T-helper 1 cell (primary cell): ENCODE results near the gene BICC1.

Experiments used
- DNase-seq, 5 donors: peaks; one replicate each; pipeline ENCODE4 v3.0.0-alpha.2; 2012 to 2020

The BICC1 gene

DNA sequence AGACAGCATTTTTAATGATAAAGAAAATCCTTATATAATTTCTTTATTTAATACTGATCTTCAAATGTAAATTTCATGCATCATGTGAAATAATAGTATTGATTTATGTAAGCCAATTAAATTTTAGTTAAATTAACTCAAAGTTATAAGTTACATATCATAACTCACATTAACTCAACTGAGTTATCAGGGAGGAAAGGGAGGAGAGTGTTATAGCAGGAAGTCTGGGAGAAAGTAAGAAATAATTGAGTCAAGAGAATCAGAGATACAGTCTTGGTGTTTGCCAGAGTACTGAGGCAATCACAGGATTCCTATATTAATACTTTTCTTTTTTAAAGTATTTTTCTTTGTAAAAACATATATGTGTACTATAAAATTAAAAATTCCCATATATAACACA, 4.0 kb downstream of the BICC1 start:
- no peak for DNase-seq

DNA sequence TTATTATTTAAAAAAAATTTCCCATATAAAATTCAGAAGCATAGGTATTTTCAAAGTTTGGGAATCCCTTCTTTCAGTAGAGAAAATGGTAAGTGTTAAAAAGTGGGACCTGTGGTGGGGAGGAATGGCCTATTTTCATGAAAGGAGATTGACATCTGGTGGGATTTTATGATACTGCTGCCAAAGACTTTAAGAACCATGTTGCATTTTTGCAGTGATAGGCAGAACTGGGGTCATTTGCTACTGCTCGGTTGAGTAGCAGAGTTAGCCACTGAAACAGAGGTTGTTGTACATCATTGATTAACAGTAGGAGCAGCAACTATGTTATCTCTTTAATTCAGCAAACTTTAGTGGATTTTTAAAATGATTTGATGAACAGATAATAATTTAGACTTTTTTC, 4.4 kb downstream of the BICC1 start:
- DNase-seq = no peak

DNA sequence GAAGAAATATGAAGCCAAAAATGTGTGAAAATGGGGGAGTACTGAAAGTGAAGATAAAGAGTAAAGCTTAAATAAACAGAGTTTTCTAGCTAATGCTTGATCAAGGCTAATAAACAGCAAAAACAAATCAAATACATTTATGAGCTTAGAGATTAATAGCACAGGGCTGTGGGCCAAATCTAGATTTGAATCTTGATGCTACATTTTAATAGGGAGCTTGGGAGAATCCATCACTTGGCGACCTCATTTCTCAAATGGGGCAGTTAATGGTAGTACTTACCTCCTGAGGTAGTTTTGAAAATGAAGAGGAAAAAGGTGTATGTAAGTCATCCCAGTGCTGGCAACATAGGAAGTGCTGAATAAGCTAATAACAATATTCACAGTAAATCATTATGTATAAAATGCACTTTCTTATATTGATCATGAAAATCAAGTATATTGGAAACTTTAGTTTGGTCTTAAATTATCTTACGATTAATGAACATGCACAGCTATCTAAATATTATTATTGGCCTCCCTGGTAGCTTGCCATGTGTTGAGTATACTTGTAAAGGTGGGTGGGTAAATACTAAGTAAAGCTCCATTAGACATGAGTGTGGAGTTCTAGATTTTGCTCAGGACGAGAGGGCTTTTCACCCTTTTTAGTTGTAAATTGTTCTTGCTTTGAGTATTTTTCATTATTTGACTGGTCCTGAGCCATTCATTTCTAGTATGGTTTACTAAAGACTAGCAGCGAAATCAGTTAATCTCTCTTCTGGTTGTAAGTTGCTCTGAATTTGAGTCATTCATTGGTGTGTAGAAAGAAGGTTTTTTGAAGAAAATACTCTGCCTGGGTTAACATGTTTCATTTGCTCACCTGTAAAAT, 5.1 kb downstream of the BICC1 start:
- DNase-seq = peak in 1 of 5 donors; percentile 27

DNA sequence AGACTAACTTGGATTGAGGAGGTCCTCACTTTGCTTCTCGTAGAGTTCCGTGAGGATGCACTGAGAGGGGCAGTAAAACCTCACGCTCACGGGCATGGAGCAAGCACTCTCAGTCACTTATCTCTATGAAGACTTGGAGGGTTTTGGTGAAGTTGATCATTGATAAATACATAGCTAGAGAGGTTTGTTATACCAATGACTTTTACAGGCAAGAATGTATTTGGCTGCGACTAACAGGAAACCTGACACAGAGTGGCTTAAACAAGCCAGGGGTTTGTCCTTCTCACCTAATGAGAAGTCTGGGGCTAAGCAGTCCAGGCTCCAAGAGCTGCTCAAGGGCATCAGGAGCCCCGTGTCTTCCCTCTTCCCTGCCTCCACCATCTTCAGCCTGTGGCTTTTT, 6.1 kb downstream of the BICC1 start:
- no peak for DNase-seq

DNA sequence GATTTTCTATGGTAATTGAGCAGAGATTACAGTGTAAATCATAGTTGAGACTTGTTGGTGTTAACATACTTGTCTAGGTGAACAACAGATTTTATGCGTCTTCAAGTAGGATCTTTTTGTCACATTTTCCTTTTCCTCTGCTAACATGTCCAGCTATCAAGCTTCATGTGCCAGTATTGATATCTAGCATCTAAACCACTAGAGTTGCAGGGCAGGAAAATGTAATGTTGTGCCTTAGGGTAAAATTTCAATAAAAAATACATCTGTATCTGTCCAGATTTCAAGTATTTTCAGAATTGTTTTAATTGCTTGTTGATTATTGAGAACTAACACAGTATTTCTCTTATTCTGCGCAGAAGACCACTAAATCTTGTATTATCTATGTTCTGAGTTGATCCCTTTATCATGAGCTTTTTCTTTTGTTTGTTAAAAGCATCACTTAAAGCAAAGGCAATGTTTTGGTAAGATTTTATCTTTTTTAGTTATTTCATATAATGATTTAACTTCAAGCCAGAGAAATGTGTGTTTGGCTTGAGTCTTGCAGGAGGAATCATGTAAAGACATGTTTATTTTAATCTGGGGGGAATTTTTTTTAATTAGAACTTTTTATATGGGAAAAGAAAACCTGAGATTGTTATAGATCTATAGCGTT, 16.5 kb downstream of the BICC1 start:
- DNase-seq = no peak

DNA sequence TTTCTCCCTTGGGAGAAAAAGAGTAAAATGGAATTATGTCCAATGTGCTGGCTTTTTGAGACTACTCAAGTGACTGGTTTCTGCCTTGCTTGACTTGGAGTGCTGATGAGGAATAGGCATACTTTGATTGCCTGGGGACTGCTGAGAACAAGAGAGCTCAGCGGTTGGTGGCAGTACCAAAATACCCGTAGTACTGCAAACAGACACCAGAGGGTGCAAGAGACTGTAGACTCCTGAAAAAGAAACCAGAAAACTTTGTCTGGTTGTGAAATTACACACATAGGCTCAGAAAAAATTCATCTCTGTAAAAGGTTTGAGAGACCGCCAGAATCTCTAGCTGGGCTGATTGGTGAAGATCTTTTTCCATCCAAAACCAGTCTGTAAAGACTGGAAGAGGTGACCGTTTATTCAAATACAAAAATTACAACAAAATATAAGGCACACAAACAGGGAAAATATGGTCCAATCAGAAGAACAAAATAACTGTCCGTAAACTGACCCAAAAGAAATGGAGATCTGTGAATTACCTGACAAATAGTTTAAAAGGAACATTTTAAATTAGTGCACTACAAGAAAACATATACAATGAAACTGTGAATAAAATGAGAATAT, 18.5 kb downstream of the BICC1 start:
- peak in 2 of 5 donors; percentile 23 to 36 for DNase-seq

DNA sequence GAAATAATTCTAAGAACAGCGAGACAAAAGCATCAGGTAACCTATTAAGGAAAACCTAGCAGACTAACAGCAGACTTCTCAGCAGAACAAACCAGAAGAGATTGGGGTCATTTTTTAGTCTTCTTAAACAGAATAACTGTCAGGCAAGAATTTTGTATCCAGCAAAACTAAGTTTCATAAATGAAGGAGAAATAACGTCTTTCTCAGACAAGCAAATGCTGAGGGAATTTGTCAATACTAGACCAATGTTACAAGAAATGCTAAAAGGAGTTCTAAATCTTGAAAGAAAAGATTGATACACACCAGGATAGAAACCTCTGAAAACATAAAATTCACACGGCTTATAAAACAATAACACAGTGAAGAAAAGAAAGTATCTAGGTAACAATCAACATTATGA, 22.6 kb downstream of the BICC1 start:
- DNase-seq = no peak

DNA sequence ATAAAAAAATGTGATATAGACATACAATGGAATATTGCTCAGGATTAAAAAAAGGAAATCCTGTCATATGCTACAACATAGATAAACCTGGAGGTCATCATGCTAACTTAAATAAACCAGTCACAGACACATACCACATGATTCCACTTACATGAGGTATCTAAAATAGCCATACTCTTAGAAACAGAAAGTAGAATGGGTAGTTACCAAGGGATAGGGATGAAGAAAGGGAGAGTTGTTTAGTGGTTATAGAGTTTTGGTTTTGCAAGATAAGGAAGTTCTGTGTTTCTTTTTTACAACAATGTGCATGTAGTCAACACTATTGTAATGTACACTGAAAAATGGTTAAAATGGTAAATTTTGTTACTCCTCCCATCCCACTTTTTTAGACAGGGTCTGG, 30.5 kb downstream of the BICC1 start:
- no peak for DNase-seq

DNA sequence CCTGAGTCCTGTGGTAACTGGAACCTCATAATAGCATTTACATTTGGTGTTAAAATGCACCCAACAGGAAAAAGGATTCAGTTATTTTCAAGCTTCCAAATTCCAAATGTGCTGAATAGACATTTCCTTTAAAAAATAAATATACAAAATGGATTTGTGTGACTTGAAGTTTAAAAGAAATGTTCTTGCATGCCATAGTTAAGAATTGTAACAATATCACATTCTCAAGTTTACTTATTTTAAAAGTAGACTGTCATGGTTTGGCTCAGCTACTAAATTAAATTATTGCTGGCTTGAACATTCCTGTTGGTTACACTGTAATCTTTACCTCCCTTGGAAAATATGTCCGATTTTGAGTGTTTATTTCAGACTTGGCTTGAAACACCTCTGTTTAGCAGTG, 31.5 kb downstream of the BICC1 start:
- DNase-seq = no peak

DNA sequence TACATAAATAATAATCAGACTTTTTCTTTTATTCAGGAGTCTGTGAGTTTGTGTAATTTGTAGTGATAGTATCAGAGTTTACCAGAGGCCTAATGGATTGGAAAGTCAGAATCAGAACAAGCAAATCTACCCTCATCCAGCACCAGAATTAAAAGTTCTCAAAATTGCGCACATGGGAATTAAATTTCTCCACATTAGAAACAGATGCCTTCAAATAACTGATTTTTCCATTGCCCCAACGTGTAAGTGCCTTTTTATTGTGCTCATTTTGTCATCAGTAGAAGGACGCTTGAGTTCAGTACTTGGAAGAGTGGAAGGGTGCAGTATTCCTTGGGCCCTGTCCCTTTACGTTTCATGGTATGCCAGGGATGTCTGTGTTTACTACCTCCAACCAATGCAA, 32.8 kb downstream of the BICC1 start:
- DNase-seq = no peak

DNA sequence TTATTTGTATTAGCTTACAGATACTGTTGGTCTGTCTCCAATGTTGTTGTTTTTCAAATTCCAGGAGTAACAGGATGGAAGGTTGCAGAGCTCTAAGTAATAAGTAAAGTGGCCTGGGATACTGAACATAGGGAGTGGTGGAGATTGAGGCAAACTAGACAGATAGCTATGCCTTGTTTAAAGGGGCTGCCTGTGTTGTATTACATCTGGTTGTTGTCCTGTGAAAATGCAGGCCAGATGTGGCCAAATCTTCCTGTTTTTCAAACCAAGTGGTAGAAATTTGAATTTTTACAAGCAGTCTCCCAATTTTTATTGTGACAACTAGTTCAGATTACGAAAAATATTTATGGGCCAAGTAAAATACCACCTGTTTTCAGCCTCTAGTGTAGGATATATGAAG, 33.5 kb downstream of the BICC1 start:
- no peak for DNase-seq

DNA sequence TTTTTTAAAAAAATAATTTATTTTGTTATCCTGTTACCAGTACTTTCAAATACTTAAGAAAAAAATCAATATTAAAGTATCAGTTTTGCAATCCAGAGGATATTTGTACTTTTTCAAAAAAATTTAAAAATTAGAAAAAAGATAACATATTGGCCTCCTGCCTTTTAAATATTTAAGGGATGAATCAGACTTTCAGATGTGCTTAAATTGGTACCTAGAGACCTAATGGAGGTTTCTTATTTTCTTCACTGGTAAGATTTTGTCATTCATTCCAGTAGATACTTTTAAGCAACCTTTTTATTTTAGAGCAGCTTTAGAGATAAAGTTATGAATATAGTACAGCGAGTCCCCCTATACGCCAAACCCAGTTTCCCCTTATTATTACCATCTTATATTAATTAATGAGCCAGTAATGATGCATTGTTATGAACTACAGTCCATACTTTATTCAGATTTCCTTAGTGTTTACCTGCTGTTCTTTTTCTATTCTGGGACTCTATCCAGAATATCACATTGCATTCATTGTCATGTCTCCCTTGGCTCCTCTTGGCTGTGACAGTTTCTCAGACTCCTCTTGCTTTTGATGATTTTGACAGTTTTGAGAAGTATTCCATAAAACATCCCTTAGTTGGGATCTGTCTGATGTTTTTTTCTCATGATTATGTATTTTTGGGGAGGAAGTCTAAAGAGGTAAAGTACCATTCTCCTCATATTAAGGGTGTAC, 34.2 kb downstream of the BICC1 start:
- no peak for DNase-seq

DNA sequence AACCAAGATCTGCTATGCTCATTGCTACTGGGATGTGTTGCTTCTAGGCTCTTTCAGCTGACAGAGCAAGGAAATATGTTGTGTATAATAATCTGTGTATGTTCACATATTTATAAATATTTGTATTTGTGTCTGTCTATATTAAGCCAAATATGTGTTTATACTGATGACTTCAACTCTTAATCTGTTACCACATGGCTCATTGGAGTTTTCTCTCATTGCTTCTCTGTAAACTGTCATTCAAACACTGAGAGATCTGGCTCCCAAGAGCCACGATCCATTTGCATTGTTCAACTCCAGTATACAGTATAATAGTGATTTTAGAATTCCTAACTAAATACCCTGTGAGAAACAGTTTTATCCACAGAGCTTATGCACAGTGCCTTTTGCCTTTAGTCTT, 35.3 kb downstream of the BICC1 start:
- no peak for DNase-seq

DNA sequence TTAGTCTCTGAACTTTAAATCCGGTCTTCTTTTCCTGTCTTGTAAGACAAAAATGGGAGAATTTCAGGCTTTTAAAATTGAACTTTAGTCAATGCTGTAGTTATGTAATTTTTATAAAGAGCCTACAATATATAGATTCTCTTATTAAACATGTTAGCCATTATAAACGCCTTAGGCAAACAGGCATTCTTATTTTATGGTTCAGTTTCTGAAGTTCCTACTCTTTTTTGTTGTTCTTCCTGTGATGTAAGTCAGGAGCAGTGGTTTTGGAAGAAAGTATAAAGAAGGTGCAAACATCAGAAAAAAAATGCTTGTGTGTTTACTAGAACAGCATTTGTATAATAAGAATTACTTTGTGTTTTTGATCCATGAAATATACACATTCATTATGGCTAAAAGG, 41.6 kb downstream of the BICC1 start:
- no peak for DNase-seq

DNA sequence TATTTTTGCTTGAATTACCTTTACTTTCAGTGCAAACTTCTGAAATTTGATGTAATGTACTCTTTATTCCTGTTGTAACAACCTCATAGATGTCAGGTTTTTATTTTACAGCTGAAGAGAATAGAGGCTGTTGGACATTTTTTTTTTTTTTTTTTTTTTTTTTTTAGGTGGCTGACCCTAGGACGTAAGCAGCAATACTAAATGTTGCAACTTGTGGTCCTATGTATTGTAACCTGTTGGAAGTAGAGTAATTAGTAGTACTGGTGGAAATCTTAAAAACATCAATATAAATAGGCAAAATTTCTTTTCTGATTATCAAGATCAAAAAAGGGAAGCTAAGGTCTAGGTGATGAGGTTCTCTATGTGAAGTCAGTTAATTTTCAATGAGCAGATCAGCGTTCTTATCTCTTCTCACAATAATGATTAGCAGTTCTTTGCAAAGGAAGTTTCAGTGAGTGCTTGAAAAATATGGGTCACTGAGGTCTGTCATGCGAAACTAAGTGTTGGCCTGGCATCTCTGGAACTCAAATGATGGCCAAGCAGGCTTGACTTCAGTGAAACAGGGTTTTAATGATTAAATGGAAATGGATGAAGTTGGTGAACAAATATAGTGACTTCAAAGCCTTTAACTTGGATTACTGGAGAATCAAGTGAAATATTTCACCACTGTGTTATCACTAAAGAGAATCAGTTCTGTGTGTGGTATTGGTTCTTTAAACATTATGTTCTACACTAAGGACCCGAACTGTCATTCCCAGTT, 42.7 kb downstream of the BICC1 start:
- no peak for DNase-seq

DNA sequence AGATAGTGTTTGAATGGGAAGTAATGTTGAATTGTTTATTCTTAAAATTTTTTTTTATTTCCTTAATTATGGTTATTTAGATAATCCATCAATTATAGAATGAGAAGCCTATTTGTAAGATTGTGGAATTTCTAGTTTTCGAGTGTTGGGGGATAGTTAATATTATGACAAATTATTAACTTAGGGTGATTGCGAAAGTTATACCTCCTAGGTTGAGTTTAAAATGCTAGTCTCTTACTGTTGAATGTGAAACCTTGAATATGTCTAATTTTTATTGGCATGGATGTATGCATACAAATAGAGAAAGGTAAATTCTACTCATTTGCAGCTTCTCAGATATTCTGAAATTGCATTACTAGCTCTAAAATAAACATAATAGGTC, 43.2 kb downstream of the BICC1 start:
- DNase-seq = no peak

DNA sequence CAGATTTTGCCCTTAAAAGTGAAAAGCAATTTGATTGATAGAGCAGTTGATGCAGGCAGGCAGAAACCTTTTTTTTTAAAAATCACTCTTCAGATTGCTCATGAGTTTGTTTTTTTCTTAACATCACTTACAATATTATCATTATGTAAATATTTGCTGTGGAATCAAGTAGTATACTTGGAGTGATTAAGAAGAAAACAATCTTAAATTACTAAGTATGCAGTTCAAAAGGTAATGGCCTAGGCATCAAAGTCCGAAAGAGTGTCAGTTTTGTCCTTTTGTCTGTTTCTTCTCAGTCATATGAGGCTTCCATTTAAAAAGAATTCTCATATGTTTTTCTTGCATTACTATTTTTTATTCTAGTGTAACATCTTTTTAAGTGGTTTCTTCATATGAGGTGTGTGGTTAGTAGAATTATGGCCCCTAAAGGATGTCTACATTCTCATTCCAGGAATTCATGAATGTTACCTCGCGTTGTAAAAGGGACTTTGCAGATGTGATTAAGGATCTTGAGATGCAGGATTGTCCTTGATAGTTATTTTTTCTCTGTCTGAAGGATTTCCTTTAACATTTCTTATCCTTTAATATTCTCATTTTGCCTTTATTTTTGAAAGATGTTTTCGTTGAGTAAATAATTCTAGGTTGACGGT, 44.0 kb downstream of the BICC1 start:
- no peak for DNase-seq

DNA sequence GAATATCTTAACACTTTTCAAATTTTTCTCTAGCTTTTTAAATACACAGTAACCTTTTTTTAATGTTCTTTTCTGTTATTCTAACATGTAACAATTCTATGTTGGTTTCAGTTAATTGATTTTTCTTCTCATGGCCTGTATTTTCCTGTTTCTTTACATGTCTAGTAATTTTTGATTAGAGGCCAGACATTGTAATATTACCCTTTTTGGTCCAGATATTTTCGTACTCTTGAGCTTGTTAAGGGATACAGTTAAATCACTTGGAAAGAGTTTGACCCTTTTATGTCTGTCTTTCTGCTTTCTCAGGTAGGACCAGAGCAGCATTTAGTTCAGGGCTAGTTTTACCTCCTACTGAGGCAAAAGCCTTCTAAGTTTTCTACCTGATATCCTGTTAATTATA, 45.0 kb downstream of the BICC1 start:
- no peak for DNase-seq

DNA sequence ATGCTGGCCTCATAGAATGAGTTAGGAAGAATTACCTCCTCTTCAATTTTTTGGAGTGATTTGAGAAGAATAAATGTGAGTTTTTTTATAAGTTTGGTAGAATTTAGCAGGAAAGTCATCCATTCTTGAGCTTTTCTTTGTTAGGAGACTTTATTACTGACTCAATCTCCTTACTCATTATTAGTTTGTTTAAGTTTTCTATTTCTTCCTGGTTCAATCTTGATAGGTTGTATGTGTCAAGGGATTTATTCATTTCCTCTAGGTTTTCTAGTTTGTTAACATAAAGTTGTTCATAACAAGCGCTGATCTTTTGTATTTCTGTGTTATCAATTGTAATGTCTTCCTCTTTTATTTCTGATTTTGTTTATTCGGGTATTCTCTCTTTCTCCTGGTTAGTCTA, 47.4 kb downstream of the BICC1 start:
- DNase-seq = no peak

DNA sequence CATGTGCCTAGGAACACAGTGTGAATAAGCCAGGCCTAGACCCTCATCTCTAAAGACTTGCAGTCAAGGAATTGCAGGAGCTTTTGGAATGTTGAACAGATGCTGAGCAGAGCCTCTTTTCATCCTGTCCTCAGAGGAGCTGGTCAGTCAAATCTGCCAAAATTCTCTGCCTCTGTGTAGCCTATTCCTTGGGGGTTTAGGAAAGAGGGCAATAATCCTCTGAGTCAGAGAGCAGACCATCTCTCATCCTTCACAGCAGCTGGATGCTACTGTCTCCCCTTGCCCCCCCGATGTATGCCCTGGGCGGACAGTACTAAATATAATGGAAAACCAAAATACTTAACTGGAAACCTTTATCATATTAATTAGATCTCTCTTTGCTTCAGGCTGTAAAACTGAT, 52.6 kb downstream of the BICC1 start:
- no peak for DNase-seq

DNA sequence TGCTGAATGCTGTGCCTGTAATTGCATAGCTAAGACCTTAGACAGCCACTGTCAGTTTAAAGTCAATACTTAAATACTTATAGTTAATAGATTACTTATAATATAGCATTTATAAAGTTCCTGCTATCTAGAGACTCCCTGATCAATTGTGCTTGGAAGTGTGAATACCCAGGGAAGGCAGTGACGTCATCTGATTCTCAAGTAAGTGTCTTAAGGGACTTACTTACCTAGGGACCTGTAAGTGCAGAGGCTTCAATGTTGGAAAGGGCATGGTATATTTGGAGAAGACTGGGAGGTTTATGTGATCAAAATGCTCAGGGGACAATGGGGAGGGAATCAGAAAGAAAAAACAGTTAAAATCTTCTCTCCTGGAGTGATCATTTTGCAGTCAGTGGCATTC, 55.0 kb downstream of the BICC1 start:
- no peak for DNase-seq

DNA sequence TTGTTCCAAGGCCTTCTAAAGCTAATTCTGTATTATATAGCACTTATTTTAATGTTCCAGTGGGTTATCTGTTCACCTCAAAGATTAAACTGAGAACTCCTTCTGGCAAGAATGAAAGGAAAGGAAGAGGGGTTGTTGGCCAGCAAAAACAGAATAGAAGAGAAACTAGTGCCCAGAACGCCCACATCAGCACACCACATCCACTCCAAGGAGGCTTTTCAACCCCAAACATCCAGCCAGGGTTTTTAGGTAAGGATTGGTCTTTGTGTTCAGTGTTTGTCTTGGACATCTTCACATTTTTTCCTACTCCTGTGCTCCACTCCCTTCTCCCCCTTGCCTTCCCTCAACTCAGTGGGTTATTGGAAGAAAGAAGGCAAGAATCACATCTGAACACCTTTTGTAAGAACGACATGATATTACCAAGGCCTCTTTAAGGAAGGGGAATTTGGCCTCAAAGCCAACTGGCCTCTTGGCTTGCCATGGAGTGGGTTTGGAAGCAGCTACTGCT, 55.8 kb downstream of the BICC1 start:
- no peak for DNase-seq
